SU-DHL-6 (cell line): ENCODE data around the gene INSR.
"Not testable (repeated sequence)": the region's sequence is repeated elsewhere in the genome, so short reads cannot be mapped to it uniquely, and the experiment has no call there.

Experiments
- H2AFZ ChIP-seq: fragments of 200-600 bp; sonication (generic); 2 replicates; pipeline ENCODE4 v1.6.1; 2014; ENCODE audit warnings: low read depth, mild to moderate bottlenecking, moderate library complexity, mixed read lengths, antibody characterized with exemption, low read length; ENCODE audit not compliant: severe bottlenecking
- H3F3A ChIP-seq: fragments of 200-600 bp; shearing (Covaris generic); 2 replicates; pipeline ENCODE4 v1.6.0; 2016; ENCODE audit warnings: antibody characterized with exemption, mild to moderate bottlenecking; ENCODE audit not compliant: insufficient read depth
- H3K27ac ChIP-seq: fragments of 200-600 bp; sonication (generic); 2 replicates; pipeline ENCODE4 v1.5.1; 2016; ENCODE audit warnings: low read depth, mild to moderate bottlenecking, low read length, moderate library complexity, mixed read lengths
- H3K27me3 ChIP-seq: fragments of 200-600 bp; sonication (generic), shearing (Covaris generic); 2 replicates; pipeline ENCODE4 v1.6.0; 2014; ENCODE audit warnings: mild to moderate bottlenecking, low read length
- H3K36me3 ChIP-seq: fragments of 200-600 bp; sonication (generic); 2 replicates; pipeline ENCODE4 v1.6.1; 2014; ENCODE audit warnings: mild to moderate bottlenecking, low read length, mixed read lengths
- H3K4me2 ChIP-seq: fragments of 300-600, 200-600 bp; shearing (Covaris generic), sonication (generic); 2 replicates; pipeline ENCODE4 v1.6.0; 2014; ENCODE audit warnings: low read length, low read depth, mild to moderate bottlenecking; ENCODE audit not compliant: poor library complexity, severe bottlenecking
- H3K4me3 ChIP-seq: fragments of 200-600 bp; sonication (generic); 2 replicates; pipeline ENCODE4 v1.5.1; 2014; ENCODE audit warnings: antibody characterized with exemption, low read length, mild to moderate bottlenecking, mixed read lengths; ENCODE audit not compliant: insufficient read depth, poor library complexity, severe bottlenecking
- H3K79me2 ChIP-seq: fragments of 200-600 bp; sonication (generic); 2 replicates; pipeline ENCODE4 v1.6.1; 2014; ENCODE audit warnings: mild to moderate bottlenecking, low read length, moderate library complexity; ENCODE audit not compliant: insufficient read depth
- H3K9ac ChIP-seq: fragments of 200-600 bp; sonication (generic); 2 replicates; pipeline ENCODE4 v1.7.0; 2014; ENCODE audit warnings: mild to moderate bottlenecking, low read length
- H3K9me2 ChIP-seq: fragments of 200-600 bp; sonication (generic); replicated peaks from 2 replicates; pipeline ENCODE4 v1.6.1; 2014; ENCODE audit warnings: low read length; ENCODE audit not compliant: insufficient read depth
- H3K9me3 ChIP-seq: fragments of 200-600 bp; sonication (generic); 2 replicates; pipeline ENCODE4 v1.6.1; 2014; ENCODE audit warnings: low read length, mixed read lengths; ENCODE audit not compliant: insufficient read depth
- H4K20me1 ChIP-seq: fragments of 200-600 bp; sonication (generic); 2 replicates; pipeline ENCODE4 v1.6.1; 2014; ENCODE audit warnings: low read depth, mild to moderate bottlenecking, antibody characterized with exemption, low read length, moderate library complexity, mixed read lengths
- CTCF ChIP-seq: fragments of 200-600 bp; sonication (generic); IDR thresholded peaks from one replicate; pipeline ENCODE4 v1.5.1; 2017; ENCODE audit warnings: antibody characterized with exemption, mild to moderate bottlenecking, low read length, moderate library complexity; ENCODE audit not compliant: insufficient read depth, poor library complexity, severe bottlenecking
- EZH2phosphoT487 ChIP-seq: fragments of 200-600 bp; sonication (generic), shearing (Covaris generic); conservative IDR thresholded peaks from 2 replicates; pipeline ENCODE4 v1.6.1; 2018; ENCODE audit warnings: mild to moderate bottlenecking, antibody characterized with exemption, low read length, moderate library complexity, mixed read lengths

Gene INSR

GRCh38 chr19:7149956-7150705 is 144.1 kb downstream of the INSR start:
- TF ChIP-seq CTCF (no peak), EZH2phosphoT487 (no peak)
- H3K27ac ChIP-seq, result no peak overlapping the region
- H3K4me2 ChIP-seq, result no peak overlapping the region

DNA sequence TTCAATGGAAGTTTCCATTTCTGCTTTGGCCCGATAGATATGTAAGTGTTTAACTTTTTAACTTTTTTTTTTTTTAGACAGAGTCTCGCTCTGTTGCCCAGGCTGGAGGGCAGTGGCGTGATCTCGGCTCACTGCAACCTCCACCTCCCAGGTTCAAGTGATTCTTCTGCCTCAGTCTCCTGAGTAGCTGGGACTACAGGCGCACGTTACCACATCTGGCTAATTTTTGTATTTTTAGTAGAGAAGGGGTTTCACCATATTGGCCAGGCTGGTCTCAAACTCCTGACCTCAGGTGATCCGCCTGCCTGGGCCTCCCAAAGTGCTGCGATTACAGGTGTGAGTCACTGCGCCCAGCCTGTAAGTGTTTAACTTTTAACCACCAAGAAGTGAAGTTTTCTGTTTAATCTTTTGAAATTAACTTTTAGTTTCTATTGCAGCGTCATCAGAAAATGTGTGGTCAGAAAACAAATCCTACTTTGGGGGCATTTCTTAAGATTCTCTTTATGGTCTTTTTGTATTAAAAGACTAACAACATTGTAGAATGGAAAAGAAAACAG is 147.0 kb downstream of the INSR start:
- not testable (repeated sequence) for H3K36me3 ChIP-seq, H3K79me2 ChIP-seq, H3K27me3 ChIP-seq, H3K9ac ChIP-seq, H3K4me2 ChIP-seq, H3K27ac ChIP-seq, H3K4me3 ChIP-seq, H4K20me1 ChIP-seq, H2AFZ ChIP-seq, H3K9me2 ChIP-seq, H3F3A ChIP-seq, H3K9me3 ChIP-seq

More at GRCh38 chr19:7149956-7150705, 144.1 kb downstream of the INSR start:
- Histone ChIP-seq H3F3A (no peaks in the 10 kb centered on the region; the same call in 1 of the 2 replicates), H3K36me3 (peaks cover 8% of the 10 kb centered on the region; the same call in 1 of the 2 replicates), H4K20me1 (no peaks in the 10 kb centered on the region), H3K79me2 (no peaks in the 10 kb centered on the region), H3K9me3 (no peaks in the 10 kb centered on the region), H2AFZ (no peak overlapping the region), H3K9ac (no peak overlapping the region), H3K27me3 (no peaks in the 10 kb centered on the region), H3K9me2 (no peaks in the 10 kb centered on the region), H3K4me3 (no peak overlapping the region)

DNA sequence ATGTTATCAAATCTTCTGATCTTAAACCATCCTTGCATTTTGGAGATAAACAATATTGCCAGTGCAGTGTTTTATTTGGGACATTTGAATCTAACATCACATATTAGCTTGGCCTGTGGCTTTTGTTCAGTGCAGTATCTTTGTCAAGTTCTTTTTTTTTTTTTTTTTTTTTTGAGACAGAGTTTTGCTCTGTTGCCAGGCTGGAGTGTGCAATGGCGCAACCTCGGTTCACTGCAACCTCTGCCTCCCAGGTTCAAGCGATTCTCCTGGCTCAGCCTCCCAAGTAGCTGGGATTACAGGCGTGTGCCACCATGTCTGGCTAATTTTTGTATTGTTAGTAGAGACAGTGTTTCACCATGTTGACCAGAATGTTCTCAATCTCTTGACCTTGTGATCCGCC is 148.1 kb downstream of the INSR start:
- not testable (repeated sequence) for H3K36me3 ChIP-seq, H4K20me1 ChIP-seq, H3K9me3 ChIP-seq, H3K79me2 ChIP-seq, H3K9ac ChIP-seq, H3K4me3 ChIP-seq, H3K9me2 ChIP-seq, H3F3A ChIP-seq, H3K27me3 ChIP-seq, H3K4me2 ChIP-seq, H3K27ac ChIP-seq, H2AFZ ChIP-seq

DNA sequence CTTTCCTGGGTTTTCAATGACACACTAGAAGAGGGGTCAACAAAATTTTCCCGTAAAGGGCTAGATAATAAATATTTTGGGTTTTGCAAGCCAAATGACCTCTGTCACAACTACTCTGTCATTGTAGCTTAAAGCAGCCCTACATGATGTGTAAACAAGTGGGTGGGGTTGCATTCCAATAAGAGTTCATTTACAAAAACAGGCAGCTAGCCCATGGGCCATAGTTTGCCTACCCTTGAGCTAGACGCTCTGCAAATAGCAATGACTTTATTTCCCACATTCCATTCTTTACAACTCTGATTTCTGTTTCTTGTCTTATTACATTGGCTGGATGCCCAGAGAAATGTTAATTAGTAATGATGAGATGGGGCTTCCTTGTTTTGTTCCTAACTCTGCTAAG is 148.7 kb downstream of the INSR start:
- TF ChIP-seq CTCF (no peak), EZH2phosphoT487 (no peak)
- Histone ChIP-seq H3F3A (no peaks in the 10 kb centered on the region; the same call in 1 of the 2 replicates), H3K4me3 (no peak overlapping the region), H3K27me3 (no peaks in the 10 kb centered on the region), H3K27ac (no peak overlapping the region), H3K4me2 (no peak overlapping the region), H2AFZ (no peak overlapping the region), H3K79me2 (no peaks in the 10 kb centered on the region), H3K9me2 (no peaks in the 10 kb centered on the region), H4K20me1 (no peaks in the 10 kb centered on the region), H3K9me3 (no peaks in the 10 kb centered on the region), H3K9ac (no peak overlapping the region), H3K36me3 (peaks cover 11% of the 10 kb centered on the region; the same call in 1 of the 2 replicates)
